Central memory CD8-positive, alpha-beta T cell (primary cell): ENCODE measurements around the gene SCAMP4.

Experiments
- ATAC-seq: fragments of 150-1000 bp; cut with Tn5 transposase; replicated peaks from 2 replicates; pipeline ENCODE4 v1.10.0; 2022; ENCODE audit warnings: mild to moderate bottlenecking, moderate FRiP score, moderate number of reproducible peaks; ENCODE audit not compliant: poor library complexity, severe bottlenecking; ENCODE audit errors: extremely low read depth
- DNase-seq, 2 donors: peaks; one replicate each; pipeline ENCODE4 v3.0.0; 2021; ENCODE audit warnings: low spot score in 2 of 2
- H3K27ac Mint-ChIP-seq: one replicate; pipeline ENCODE4 v1.8.0; 2022; ENCODE audit warnings: low read depth, mild to moderate bottlenecking, moderate library complexity, mixed read lengths
- H3K27me3 Mint-ChIP-seq: one replicate; pipeline ENCODE4 v1.8.0; 2022; ENCODE audit warnings: mixed read lengths
- H3K36me3 Mint-ChIP-seq: one replicate; pipeline ENCODE4 v1.8.0; 2022; ENCODE audit warnings: mild to moderate bottlenecking, moderate library complexity, mixed read lengths; ENCODE audit not compliant: insufficient read depth
- H3K4me1 Mint-ChIP-seq: one replicate; pipeline ENCODE4 v1.8.0; 2022; ENCODE audit warnings: mixed read lengths
- H3K4me3 Mint-ChIP-seq: one replicate; pipeline ENCODE4 v1.8.0; 2022; ENCODE audit warnings: mild to moderate bottlenecking, moderate library complexity, mixed read lengths
- H3K9me3 Mint-ChIP-seq: one replicate; pipeline ENCODE4 v1.8.0; 2022; ENCODE audit warnings: mixed read lengths

The SCAMP4 gene

GRCh38 chr19:1905110-1905862 is at the start of gene SCAMP4, which contains the start of gene ADAT3:
Gene SCAMP4, plus strand, starts transcription at chr19:1905399. Its CDS starts 9,621 bp downstream, at chr19:1915020.
Gene ADAT3, plus strand, starts transcription at chr19:1905399. Its CDS starts 6,649 bp downstream, at chr19:1912048.
- peak; percentile 97 for ATAC-seq
- Mint-ChIP-seq H3K36me3 (peaks cover 14% of the 10 kb centered on the region), H3K27me3 (no peaks in the 10 kb centered on the region), H3K9me3 (no peaks in the 10 kb centered on the region), H3K27ac (peak within 1 kb of the TSS; percentile 82), H3K4me1 (peaks cover 30% of the 10 kb centered on the region), H3K4me3 (peak within 1 kb of the TSS; percentile 86)
- peak; percentile 90 to 98 for DNase-seq

- peaks cover 20% of the 10 kb centered on the region for H3K36me3 Mint-ChIP-seq
- no peaks in the 10 kb centered on the region for H3K9me3 Mint-ChIP-seq
- DNase-seq (no peak), ATAC-seq (no peak)
- no peaks in the 10 kb centered on the region for H3K27me3 Mint-ChIP-seq
- H3K27ac Mint-ChIP-seq = peak overlapping the region; percentile 78
- H3K4me1 Mint-ChIP-seq = peaks cover 43% of the 10 kb centered on the region
- H3K4me3 Mint-ChIP-seq = peak overlapping the region; percentile 78
These were observed 49.4 kb upstream of the SCAMP4 start for GRCh38 chr19:1855828-1856255.

GRCh38 chr19:1856345-1856697 is 48.9 kb upstream of the SCAMP4 start:
- H3K9me3 Mint-ChIP-seq = no peaks in the 10 kb centered on the region
- peaks cover 18% of the 10 kb centered on the region for H3K36me3 Mint-ChIP-seq
- H3K4me3 Mint-ChIP-seq = peak overlapping the region; percentile 78
- peak overlapping the region; percentile 78 for H3K27ac Mint-ChIP-seq
- H3K27me3 Mint-ChIP-seq = no peaks in the 10 kb centered on the region
- ATAC-seq (no peak), DNase-seq (no peak)
- H3K4me1 Mint-ChIP-seq = peaks cover 42% of the 10 kb centered on the region

- Mint-ChIP-seq H3K4me3 (peak overlapping the region; percentile 78), H3K36me3 (peaks cover 17% of the 10 kb centered on the region), H3K4me1 (peaks cover 48% of the 10 kb centered on the region), H3K27me3 (no peaks in the 10 kb centered on the region), H3K27ac (peak overlapping the region; percentile 78), H3K9me3 (no peaks in the 10 kb centered on the region)
- ATAC-seq (no peak), DNase-seq (no peak)
These were observed 48.2 kb upstream of the SCAMP4 start for GRCh38 chr19:1856698-1857603.

GRCh38 chr19:1857648-1858326 is 47.4 kb upstream of the SCAMP4 start:
- Mint-ChIP-seq H3K4me3 (peak overlapping the region; percentile 78), H3K9me3 (no peaks in the 10 kb centered on the region), H3K27me3 (no peaks in the 10 kb centered on the region), H3K36me3 (peaks cover 21% of the 10 kb centered on the region), H3K27ac (no peak overlapping the region), H3K4me1 (peaks cover 55% of the 10 kb centered on the region)
- ATAC-seq (no peak), DNase-seq (no peak)

- no peak for DNase-seq
- Mint-ChIP-seq H3K27me3 (no peaks in the 10 kb centered on the region), H3K9me3 (no peaks in the 10 kb centered on the region), H3K36me3 (peaks cover 17% of the 10 kb centered on the region), H3K27ac (no peak overlapping the region), H3K4me1 (peaks cover 50% of the 10 kb centered on the region), H3K4me3 (peak overlapping the region; percentile 40)
- no peak for ATAC-seq
These were observed 46.7 kb upstream of the SCAMP4 start for GRCh38 chr19:1858412-1859081.

- ATAC-seq (no peak), DNase-seq (no peak)
- Mint-ChIP-seq H3K9me3 (no peaks in the 10 kb centered on the region), H3K4me1 (peaks cover 49% of the 10 kb centered on the region), H3K36me3 (peaks cover 19% of the 10 kb centered on the region), H3K27me3 (no peaks in the 10 kb centered on the region), H3K27ac (peak overlapping the region; percentile 29), H3K4me3 (peak overlapping the region; percentile 40)
These were observed 45.8 kb upstream of the SCAMP4 start for GRCh38 chr19:1859331-1859781.

GRCh38 chr19:1860042-1860775 is 45.0 kb upstream of the SCAMP4 start:
- no peak for ATAC-seq

GRCh38 chr19:1860821-1861598 is 44.2 kb upstream of the SCAMP4 start:
- no peak for DNase-seq
- Mint-ChIP-seq H3K27ac (peak overlapping the region; percentile 95), H3K4me3 (peak overlapping the region; percentile 97), H3K36me3 (peaks cover 22% of the 10 kb centered on the region), H3K27me3 (no peaks in the 10 kb centered on the region), H3K9me3 (no peaks in the 10 kb centered on the region), H3K4me1 (peaks cover 37% of the 10 kb centered on the region)
- no peak for ATAC-seq

More at GRCh38 chr19:1860042-1860775, 45.0 kb upstream of the SCAMP4 start:
- no peak for DNase-seq
- Mint-ChIP-seq H3K4me1 (peaks cover 45% of the 10 kb centered on the region), H3K27me3 (no peaks in the 10 kb centered on the region), H3K4me3 (peak overlapping the region; percentile 97), H3K36me3 (peaks cover 22% of the 10 kb centered on the region), H3K27ac (peak overlapping the region; percentile 29), H3K9me3 (no peaks in the 10 kb centered on the region)

GRCh38 chr19:1861599-1862031 is 43.6 kb upstream of the SCAMP4 start:
- Mint-ChIP-seq H3K27me3 (no peaks in the 10 kb centered on the region), H3K4me1 (peaks cover 31% of the 10 kb centered on the region), H3K36me3 (peaks cover 22% of the 10 kb centered on the region), H3K27ac (peak overlapping the region; percentile 95), H3K9me3 (no peaks in the 10 kb centered on the region), H3K4me3 (peak overlapping the region; percentile 97)
- DNase-seq (no peak), ATAC-seq (no peak)

GRCh38 chr19:1862068-1862423 is 43.2 kb upstream of the SCAMP4 start:
- H3K36me3 Mint-ChIP-seq = peaks cover 21% of the 10 kb centered on the region
- DNase-seq (no peak), ATAC-seq (no peak)
- no peaks in the 10 kb centered on the region for H3K9me3 Mint-ChIP-seq
- H3K4me3 Mint-ChIP-seq = peak overlapping the region; percentile 97
- peaks cover 31% of the 10 kb centered on the region for H3K4me1 Mint-ChIP-seq
- H3K27me3 Mint-ChIP-seq = no peaks in the 10 kb centered on the region
- peak overlapping the region; percentile 95 for H3K27ac Mint-ChIP-seq
